ENCODE measurements around the gene DTNBP1.

GRCh38 chr6:15586503-15586902 lies 76.3 kb downstream of the DTNBP1 start:
- no peak for TF ChIP-seq CTCF (IDR thresholded peaks at IDR 0.05)
- no peak for TF ChIP-seq POLR2AphosphoS5 (IDR thresholded peaks at IDR 0.05; ENCODE audit: insufficient read depth in 1 of 2, low read depth in 1 of 2)
- no peak for TF ChIP-seq POLR2A (IDR thresholded peaks at IDR 0.05)

All from vagina (tissue), 2 donors.